ENCODE data around the gene RPA3. TPM values are rescaled to one million over a fixed set of nuclear protein-coding genes. Genes with fewer than 3 reads are reported as not detected.

The RPA3 gene
- total RNA-seq, 3 donors from 2014 or later (not counting 1 experiment from before 2014, with no cell fraction given), result 14.2 to 25.9 (median 22.6) TPM

GRCh38 chr7:7641129-7641663 lies 77.2 kb downstream of the RPA3 start:
- Mint-ChIP-seq H3K4me1 (peaks cover 26 to 42% of the 10 kb centered on the region in 2 donors), H3K27me3 (ENCODE audit: low read depth in 2 of 2) (no peaks in the 10 kb centered on the region), H3K4me3 (peak overlapping the region; percentile 93), H3K36me3 (no peaks in the 10 kb centered on the region), H3K9me3 (no peaks in the 10 kb centered on the region), H3K27ac (peak overlapping the region; percentile 94 to 98)
- WGBS (ENCODE audit: insufficient coverage), result 10% methylated on average over 22 of the region's 22 CpGs
- peak overlapping the region; percentile 77 for H3K4me3 ChIP-seq (ENCODE audit: low read length)
- TF ChIP-seq, protein P1, sequence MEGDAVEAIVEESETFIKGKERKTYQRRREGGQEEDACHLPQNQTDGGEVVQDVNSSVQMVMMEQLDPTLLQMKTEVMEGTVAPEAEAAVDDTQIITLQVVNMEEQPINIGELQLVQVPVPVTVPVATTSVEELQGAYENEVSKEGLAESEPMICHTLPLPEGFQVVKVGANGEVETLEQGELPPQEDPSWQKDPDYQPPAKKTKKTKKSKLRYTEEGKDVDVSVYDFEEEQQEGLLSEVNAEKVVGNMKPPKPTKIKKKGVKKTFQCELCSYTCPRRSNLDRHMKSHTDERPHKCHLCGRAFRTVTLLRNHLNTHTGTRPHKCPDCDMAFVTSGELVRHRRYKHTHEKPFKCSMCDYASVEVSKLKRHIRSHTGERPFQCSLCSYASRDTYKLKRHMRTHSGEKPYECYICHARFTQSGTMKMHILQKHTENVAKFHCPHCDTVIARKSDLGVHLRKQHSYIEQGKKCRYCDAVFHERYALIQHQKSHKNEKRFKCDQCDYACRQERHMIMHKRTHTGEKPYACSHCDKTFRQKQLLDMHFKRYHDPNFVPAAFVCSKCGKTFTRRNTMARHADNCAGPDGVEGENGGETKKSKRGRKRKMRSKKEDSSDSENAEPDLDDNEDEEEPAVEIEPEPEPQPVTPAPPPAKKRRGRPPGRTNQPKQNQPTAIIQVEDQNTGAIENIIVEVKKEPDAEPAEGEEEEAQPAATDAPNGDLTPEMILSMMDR (IDR thresholded peaks at IDR 0.05), result no peak
- H3K36me3 ChIP-seq (ENCODE audit: control insufficient read depth, insufficient read depth, low read length), result peaks cover 8% of the 10 kb centered on the region
- peak overlapping the region; percentile 90 for H3K27ac ChIP-seq (ENCODE audit: low read length)
- no peaks in the 10 kb centered on the region for H3K9me3 ChIP-seq (ENCODE audit: control insufficient read depth, insufficient read depth, low read length)
- intact Hi-C loops (cut with micrococcal nuclease), result loop anchor here (1.0 to 5.0 kb wide), 4 partner anchors 44 to 492 kb away; no protein-coding TSS in a partner anchor
- no peak for ATAC-seq
- H3K27me3 ChIP-seq (ENCODE audit: control insufficient read depth, insufficient read depth, low read length), result no peaks in the 10 kb centered on the region
- H3K4me1 ChIP-seq (ENCODE audit: control insufficient read depth, insufficient read depth, low read length), result peaks cover 11% of the 10 kb centered on the region
- no peak for DNase-seq

GRCh38 chr7:7640221-7641128 lies 77.9 kb downstream of the RPA3 start, which contains the start of gene UMAD1:
Gene UMAD1 (plus strand): TSS chr7:7640752. CDS start chr7:7673372, 32,620 bp downstream.
- under 1% methylated on average over 68 of the region's 68 CpGs for WGBS (ENCODE audit: insufficient coverage)
- DNase-seq (peak; percentile 96 to 99), ATAC-seq (peak; percentile 92 to 99 (median 95))
- Histone ChIP-seq H3K4me3 (ENCODE audit: low read length) (peak within 1 kb of the TSS; percentile 77), H3K27me3 (ENCODE audit: control insufficient read depth, insufficient read depth, low read length) (no peaks in the 10 kb centered on the region), H3K36me3 (ENCODE audit: control insufficient read depth, insufficient read depth, low read length) (peaks cover 11% of the 10 kb centered on the region), H3K27ac (ENCODE audit: low read length) (peak within 1 kb of the TSS; percentile 90), H3K4me1 (ENCODE audit: control insufficient read depth, insufficient read depth, low read length) (peaks cover 11% of the 10 kb centered on the region), H3K9me3 (ENCODE audit: control insufficient read depth, insufficient read depth, low read length) (no peaks in the 10 kb centered on the region)
- Mint-ChIP-seq H3K36me3 (no peaks in the 10 kb centered on the region), H3K27me3 (ENCODE audit: low read depth in 2 of 2) (no peaks in the 10 kb centered on the region), H3K27ac (peak within 1 kb of the TSS; percentile 94 to 98), H3K4me3 (peak within 1 kb of the TSS; percentile 93), H3K4me1 (peaks cover 26 to 42% of the 10 kb centered on the region in 2 donors), H3K9me3 (no peaks in the 10 kb centered on the region)
- intact Hi-C loops (cut with micrococcal nuclease), result loop anchor here (1.0 to 5.0 kb wide), 6 partner anchors 44 to 492 kb away; partner anchors contain the start of gene C1GALT1
- TF ChIP-seq, protein P1 (IDR thresholded peaks at IDR 0.05), result no peak

- Mint-ChIP-seq H3K4me1 (peaks cover 26 to 42% of the 10 kb centered on the region in 2 donors), H3K27ac (peak overlapping the region; percentile 94 to 98)
- peak in 2 of 3 donors; percentile 13 to 22 for ATAC-seq
Observed at GRCh38 chr7:7639847-7640220, 78.6 kb downstream of the RPA3 start.

More at GRCh38 chr7:7639847-7640220, 78.6 kb downstream of the RPA3 start:
- intact Hi-C loops (cut with micrococcal nuclease), result loop anchor here (1.0 to 5.0 kb wide), 5 partner anchors 43 to 493 kb away; partner anchors contain the start of gene C1GALT1
- Histone ChIP-seq H3K9me3 (ENCODE audit: control insufficient read depth, insufficient read depth, low read length) (no peaks in the 10 kb centered on the region), H3K4me3 (ENCODE audit: low read length) (peak overlapping the region; percentile 77), H3K27me3 (ENCODE audit: control insufficient read depth, insufficient read depth, low read length) (no peaks in the 10 kb centered on the region), H3K36me3 (ENCODE audit: control insufficient read depth, insufficient read depth, low read length) (peaks cover 12% of the 10 kb centered on the region), H3K27ac (ENCODE audit: low read length) (peak overlapping the region; percentile 90), H3K4me1 (ENCODE audit: control insufficient read depth, insufficient read depth, low read length) (peaks cover 11% of the 10 kb centered on the region)
- Mint-ChIP-seq H3K4me3 (peak overlapping the region; percentile 93), H3K36me3 (no peaks in the 10 kb centered on the region), H3K27me3 (ENCODE audit: low read depth in 2 of 2) (no peaks in the 10 kb centered on the region), H3K9me3 (no peaks in the 10 kb centered on the region)
- TF ChIP-seq, protein P1 (IDR thresholded peaks at IDR 0.05), result no peak
- peak in 1 of 2 donors; percentile 83 for DNase-seq
- WGBS (ENCODE audit: insufficient coverage), result under 1% methylated on average over 19 of the region's 19 CpGs
